ENCODE results near the gene CXCL6. TPM values are rescaled to one million over a fixed set of nuclear protein-coding genes. Genes with fewer than 3 reads are reported as not detected.

The CXCL6 gene
- total RNA-seq, 1 experiment from 2014 or later: not detected

DNA sequence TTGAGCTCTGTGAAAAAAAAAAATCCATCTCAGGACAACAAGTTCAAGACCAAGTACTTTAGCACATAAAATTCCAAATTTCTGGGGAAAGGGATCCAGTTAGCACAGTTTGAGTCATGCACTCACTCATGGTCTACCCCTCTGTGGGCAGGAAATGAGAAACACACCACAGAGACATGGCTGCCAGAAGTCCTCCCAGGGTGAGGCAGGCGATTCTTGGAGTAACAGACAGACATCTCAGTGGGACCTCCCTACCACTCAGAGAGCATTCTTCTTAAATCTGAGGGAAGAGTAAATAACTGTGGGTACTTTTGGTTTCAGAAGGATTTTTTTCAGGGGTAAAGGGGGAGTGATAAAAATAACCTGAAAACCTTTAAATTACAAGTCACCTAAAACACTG lies 46.8 kb downstream of the CXCL6 start:
- Histone ChIP-seq H3K9ac (ENCODE audit: low read length) (no peak overlapping the region), H3K4me1 (ENCODE audit: control insufficient read depth in 1 of 2, insufficient read depth in 2 of 2, low read length in 2 of 2) (peaks cover 0 to 7% of the 10 kb centered on the region in 2 experiments; a peak in 2 of 4 replicates), H2AFZ (ENCODE audit: low read depth, low read length, poor library complexity, severe bottlenecking) (no peak overlapping the region), H3K4me2 (ENCODE audit: low read length) (no peak overlapping the region), H3K36me3 (ENCODE audit: control insufficient read depth in 1 of 2, insufficient read depth in 2 of 2, low read length in 2 of 2) (no peaks in the 10 kb centered on the region), H3K4me3 (replicated peaks in 1 of 2; ENCODE audit: low read depth in 1 of 2, low read length in 2 of 2) (no peak overlapping the region), H4K20me1 (ENCODE audit: insufficient read depth) (no peaks in the 10 kb centered on the region), H3K27me3 (ENCODE audit: insufficient read depth, low read length) (no peaks in the 10 kb centered on the region), H3K9me2 (ENCODE audit: insufficient read depth) (no peaks in the 10 kb centered on the region), H3K9me3 (ENCODE audit: control insufficient read depth in 1 of 2, insufficient read depth in 1 of 2, low read depth in 1 of 2, low read length in 2 of 2) (no peaks in the 10 kb centered on the region), H3K79me2 (ENCODE audit: insufficient read depth, low read length) (no peaks in the 10 kb centered on the region), H3K27ac (ENCODE audit: low read depth, low read length) (no peak overlapping the region)
- ATAC-seq: no peak
- TF ChIP-seq, protein P1, sequence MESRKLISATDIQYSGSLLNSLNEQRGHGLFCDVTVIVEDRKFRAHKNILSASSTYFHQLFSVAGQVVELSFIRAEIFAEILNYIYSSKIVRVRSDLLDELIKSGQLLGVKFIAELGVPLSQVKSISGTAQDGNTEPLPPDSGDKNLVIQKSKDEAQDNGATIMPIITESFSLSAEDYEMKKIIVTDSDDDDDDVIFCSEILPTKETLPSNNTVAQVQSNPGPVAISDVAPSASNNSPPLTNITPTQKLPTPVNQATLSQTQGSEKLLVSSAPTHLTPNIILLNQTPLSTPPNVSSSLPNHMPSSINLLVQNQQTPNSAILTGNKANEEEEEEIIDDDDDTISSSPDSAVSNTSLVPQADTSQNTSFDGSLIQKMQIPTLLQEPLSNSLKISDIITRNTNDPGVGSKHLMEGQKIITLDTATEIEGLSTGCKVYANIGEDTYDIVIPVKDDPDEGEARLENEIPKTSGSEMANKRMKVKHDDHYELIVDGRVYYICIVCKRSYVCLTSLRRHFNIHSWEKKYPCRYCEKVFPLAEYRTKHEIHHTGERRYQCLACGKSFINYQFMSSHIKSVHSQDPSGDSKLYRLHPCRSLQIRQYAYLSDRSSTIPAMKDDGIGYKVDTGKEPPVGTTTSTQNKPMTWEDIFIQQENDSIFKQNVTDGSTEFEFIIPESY (IDR thresholded peaks at IDR 0.05; ENCODE audit: extremely low read depth, insufficient replicate concordance, low read length): no peak
- TF ChIP-seq ZFX (IDR thresholded peaks at IDR 0.05): no peak
- no peak for TF ChIP-seq ELF1 (IDR thresholded peaks at IDR 0.05; ENCODE audit: borderline replicate concordance, low read depth)
- TF ChIP-seq EZH2phosphoT487 (IDR thresholded peaks at IDR 0.05; ENCODE audit: borderline replicate concordance): no peak
- no peak for TF ChIP-seq ZNF274 (IDR thresholded peaks at IDR 0.05; ENCODE audit: low read depth, low read length)
- TF ChIP-seq, protein P2, sequence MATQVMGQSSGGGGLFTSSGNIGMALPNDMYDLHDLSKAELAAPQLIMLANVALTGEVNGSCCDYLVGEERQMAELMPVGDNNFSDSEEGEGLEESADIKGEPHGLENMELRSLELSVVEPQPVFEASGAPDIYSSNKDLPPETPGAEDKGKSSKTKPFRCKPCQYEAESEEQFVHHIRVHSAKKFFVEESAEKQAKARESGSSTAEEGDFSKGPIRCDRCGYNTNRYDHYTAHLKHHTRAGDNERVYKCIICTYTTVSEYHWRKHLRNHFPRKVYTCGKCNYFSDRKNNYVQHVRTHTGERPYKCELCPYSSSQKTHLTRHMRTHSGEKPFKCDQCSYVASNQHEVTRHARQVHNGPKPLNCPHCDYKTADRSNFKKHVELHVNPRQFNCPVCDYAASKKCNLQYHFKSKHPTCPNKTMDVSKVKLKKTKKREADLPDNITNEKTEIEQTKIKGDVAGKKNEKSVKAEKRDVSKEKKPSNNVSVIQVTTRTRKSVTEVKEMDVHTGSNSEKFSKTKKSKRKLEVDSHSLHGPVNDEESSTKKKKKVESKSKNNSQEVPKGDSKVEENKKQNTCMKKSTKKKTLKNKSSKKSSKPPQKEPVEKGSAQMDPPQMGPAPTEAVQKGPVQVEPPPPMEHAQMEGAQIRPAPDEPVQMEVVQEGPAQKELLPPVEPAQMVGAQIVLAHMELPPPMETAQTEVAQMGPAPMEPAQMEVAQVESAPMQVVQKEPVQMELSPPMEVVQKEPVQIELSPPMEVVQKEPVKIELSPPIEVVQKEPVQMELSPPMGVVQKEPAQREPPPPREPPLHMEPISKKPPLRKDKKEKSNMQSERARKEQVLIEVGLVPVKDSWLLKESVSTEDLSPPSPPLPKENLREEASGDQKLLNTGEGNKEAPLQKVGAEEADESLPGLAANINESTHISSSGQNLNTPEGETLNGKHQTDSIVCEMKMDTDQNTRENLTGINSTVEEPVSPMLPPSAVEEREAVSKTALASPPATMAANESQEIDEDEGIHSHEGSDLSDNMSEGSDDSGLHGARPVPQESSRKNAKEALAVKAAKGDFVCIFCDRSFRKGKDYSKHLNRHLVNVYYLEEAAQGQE (IDR thresholded peaks at IDR 0.05; ENCODE audit: low read depth): no peak
- TF ChIP-seq YY1 (IDR thresholded peaks at IDR 0.05; ENCODE audit: extremely low read depth, insufficient replicate concordance, low read depth, low read length): no peak
- TF ChIP-seq SP1 (IDR thresholded peaks at IDR 0.05; ENCODE audit: low read depth): no peak
- TF ChIP-seq, protein P3, sequence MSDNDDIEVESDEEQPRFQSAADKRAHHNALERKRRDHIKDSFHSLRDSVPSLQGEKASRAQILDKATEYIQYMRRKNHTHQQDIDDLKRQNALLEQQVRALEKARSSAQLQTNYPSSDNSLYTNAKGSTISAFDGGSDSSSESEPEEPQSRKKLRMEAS (IDR thresholded peaks at IDR 0.05): no peak
- TF ChIP-seq FOSL1 (IDR thresholded peaks at IDR 0.05; ENCODE audit: low read depth): no peak
- no peak for TF ChIP-seq JUND (IDR thresholded peaks at IDR 0.05)
- TF ChIP-seq, protein P4, sequence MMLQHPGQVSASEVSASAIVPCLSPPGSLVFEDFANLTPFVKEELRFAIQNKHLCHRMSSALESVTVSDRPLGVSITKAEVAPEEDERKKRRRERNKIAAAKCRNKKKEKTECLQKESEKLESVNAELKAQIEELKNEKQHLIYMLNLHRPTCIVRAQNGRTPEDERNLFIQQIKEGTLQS (IDR thresholded peaks at IDR 0.05): no peak
- TF ChIP-seq TCF7L2 (IDR thresholded peaks at IDR 0.05; ENCODE audit: borderline replicate concordance, extremely low read depth, insufficient read depth, insufficient read length): no peak
- no peak for TF ChIP-seq EGR1 (IDR thresholded peaks at IDR 0.05; ENCODE audit: low read depth)
- TF ChIP-seq POLR2A (IDR thresholded peaks at IDR 0.05; ENCODE audit: borderline replicate concordance, extremely low read depth, insufficient read depth, insufficient read length): no peak
- no peak for TF ChIP-seq RAD21 (IDR thresholded peaks at IDR 0.05; ENCODE audit: low read depth)
- no peak for TF ChIP-seq EZH2 (IDR thresholded peaks at IDR 0.05)
- no peak for TF ChIP-seq SRF (IDR thresholded peaks at IDR 0.05; ENCODE audit: low read depth)
- no peak for TF ChIP-seq POLR2AphosphoS5 (IDR thresholded peaks at IDR 0.05; ENCODE audit: low read depth, low read length)
- DNase-seq (ENCODE audit: low read depth, low spot score): no peak
- ChIA-PET POLR2A (no interaction called here), RAD21 (ENCODE audit: low non-redundant PET in 1 of 2, low total read pairs in 2 of 2, uncharacterized antibody in 2 of 2, unreplicated experiment in 2 of 2) (no interaction called here), CTCF (no interaction called here)
- no TSS peak for BruUV-seq (replicated peaks)
- intact Hi-C loops (cut with micrococcal nuclease): no loop called here

Measured in HCT116 (cell line).